ENCODE results near the gene ZNF782.
"Not testable (repeated sequence)": the region's sequence is repeated elsewhere in the genome, so short reads cannot be mapped to it uniquely, and the experiment has no call there.

The ZNF782 gene

DNA sequence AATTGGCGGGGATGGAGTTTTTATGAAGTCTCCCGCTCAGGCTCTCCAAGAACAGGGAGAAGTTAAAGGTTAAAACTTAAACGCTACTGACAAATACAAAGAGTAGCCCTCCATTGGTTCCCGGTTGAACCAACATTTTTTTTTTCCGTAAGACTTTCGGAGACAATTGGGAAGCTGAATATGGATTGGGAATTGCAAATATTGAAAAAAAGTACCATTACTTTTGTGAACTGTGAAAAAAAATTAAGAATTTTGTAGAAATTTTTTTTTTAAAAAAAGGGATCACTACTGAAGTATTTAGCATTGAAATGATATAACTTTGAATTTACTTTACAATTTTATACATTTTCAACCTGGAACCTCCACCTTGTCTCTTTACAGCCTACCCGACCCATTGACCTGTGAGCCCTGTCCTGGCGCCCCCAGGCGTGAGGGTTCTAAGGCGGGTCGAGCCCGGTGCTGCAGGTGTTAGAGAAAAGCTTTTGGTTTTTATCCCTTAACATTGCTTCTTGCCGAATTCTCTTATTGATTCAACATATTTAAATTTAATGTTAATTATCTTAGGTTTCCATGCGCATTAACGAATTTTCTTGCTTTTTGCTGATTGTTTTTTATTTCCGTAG lies 448 bp upstream of the ZNF782 start:
- no peak for DNase-seq (ENCODE audit: low read depth)

DNA sequence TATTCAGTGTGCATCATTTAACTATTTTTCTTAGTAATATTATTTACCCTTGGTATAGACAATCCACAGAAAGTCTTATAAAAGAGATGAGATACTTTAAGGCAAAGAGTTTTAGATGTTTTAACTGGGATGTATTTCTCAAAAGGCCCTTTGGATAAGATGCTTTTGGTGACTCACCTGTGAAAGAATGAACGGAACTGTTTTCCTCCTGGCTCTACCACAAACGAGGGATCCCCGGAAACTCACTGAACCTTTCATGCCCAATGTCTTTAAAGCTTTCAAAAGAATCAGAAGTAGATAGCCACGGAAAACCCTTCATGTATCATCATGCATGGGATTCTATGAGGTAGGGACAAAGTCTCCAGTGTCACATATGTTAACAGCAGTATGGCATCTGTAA lies 1.6 kb downstream of the ZNF782 start:
- DNase-seq (ENCODE audit: low read depth): peak; percentile 40

DNA sequence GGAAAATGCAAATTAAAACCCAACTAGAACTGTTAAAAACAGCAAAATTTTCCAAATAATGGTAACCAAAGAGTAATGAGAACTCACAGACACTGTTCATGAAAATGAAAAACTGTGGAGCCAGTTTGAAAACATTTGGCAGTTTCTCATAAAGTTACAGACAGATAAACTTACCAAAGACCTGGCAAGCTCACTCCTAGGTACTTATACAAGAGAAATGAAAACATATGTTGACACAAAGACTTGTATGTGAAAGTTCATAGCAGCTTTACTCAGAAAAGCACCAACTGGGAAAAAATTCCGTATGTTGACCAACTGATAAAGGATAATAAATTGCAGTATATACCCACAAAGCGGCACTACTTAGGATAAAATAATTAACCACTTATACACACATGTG lies 10.3 kb downstream of the ZNF782 start:
- DNase-seq (ENCODE audit: low read depth): no peak

GRCh38 chr9:96818533-96818932 lies 35.8 kb downstream of the ZNF782 start:
- DNase-seq (ENCODE audit: low read depth): peak; percentile 16

GRCh38 chr9:96817973-96818372 lies 36.3 kb downstream of the ZNF782 start:
- DNase-seq (ENCODE audit: low read depth): no peak

DNA sequence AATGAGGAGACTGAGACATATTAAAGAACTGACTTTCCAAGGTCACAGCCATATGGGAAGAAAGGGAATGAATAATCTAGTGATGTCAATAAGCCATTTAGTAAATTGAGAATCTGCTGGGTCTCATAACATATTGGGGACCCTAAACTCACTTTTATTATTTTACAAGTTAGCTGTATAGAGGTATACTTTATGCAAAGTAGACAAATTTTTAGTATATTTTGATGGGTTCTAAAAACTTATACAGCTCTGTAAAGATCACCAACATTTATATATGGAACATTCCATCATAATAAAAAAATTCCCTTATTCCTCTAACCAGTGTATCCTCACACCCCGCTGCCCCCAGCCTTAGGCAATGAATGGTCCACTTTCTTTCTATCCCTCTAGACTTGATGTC lies 40.7 kb downstream of the ZNF782 start:
- DNase-seq (ENCODE audit: low read depth): no peak

- not testable (repeated sequence) for DNase-seq (ENCODE audit: low read depth)
Observed at GRCh38 chr9:96798959-96799358, 55.4 kb downstream of the ZNF782 start.

- no peak for DNase-seq (ENCODE audit: low read depth)
Observed at GRCh38 chr9:96784021-96784420, 70.3 kb downstream of the ZNF782 start.

GRCh38 chr9:96782235-96782634 lies 72.1 kb downstream of the ZNF782 start:
- no peak for DNase-seq (ENCODE audit: low read depth)

DNA sequence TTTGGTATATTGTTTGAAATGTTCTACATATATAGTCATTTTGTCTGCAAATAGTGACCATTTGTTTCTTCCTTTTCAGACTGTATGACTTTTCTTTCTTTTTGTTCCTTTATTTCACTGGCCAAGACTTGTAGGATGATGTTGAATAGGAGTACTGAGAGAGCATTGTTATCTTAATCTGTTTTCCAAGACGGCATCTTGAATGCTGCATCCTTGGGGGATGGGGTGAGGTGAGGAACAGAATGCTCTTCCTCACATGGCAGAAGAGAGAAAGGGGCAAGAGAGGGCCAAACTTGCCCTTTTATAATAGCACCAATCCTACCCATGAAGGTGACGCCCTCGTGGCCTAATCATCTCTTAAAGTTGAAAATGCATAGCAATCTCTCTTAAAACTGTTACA lies 72.8 kb downstream of the ZNF782 start:
- no peak for DNase-seq (ENCODE audit: low read depth)

DNA sequence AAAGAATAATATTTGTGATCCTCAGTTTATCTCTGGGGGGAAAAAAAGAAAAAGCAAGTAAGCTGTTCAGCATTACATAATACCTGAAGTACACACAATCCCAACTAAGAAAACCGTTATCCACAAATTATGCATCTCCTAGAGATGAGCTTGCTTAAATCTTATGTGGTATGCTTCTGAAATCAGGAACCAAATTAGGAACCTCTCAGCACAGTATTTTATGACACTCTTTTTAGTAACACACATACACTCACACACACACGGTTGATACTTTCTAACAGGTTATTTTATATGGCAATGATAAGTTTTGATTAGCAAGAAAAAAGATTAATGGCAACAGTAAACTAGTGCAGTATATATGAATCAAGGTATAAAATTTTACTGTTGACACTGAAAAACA lies 75.2 kb downstream of the ZNF782 start:
- no peak for DNase-seq (ENCODE audit: low read depth)

- peak; percentile 3 for DNase-seq (ENCODE audit: low read depth)
Observed at GRCh38 chr9:96777426-96777864, 76.9 kb downstream of the ZNF782 start.

DNA sequence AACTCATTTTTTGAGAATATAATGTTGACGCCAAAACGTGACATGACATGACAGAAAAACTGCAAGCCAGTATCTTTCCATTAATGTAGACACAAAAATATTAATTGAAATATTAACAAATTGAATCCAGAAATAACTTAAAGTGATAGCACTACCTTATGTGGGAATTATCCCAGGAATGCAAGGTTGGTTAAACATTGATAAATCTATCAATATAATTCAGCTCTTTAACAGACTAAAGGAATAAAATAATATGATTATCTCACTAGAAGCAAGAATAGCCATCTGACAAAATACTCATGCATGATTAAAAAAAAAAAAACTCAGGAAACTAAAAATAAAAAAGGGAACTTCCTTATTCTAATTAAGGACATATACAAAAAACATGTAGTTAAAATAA lies 83.2 kb downstream of the ZNF782 start:
- DNase-seq (ENCODE audit: low read depth): no peak

- DNase-seq (ENCODE audit: low read depth): no peak
Observed at GRCh38 chr9:96769989-96770388, 84.3 kb downstream of the ZNF782 start.
